H1 (cell line): ENCODE results near the gene PARD3. TPM values are rescaled to one million over a fixed set of nuclear protein-coding genes. Genes with fewer than 3 reads are reported as not detected.

Experiments
- CTCF ChIA-PET: fragments of 300-600 bp; sonication (Branson Sonifier 250); formaldehyde crosslinking; loops from one replicate; lab custom pipeline; 2021; ENCODE audit not compliant: partially characterized antibody; lab: Charles Lee
- POLR2A ChIA-PET: fragments of 300-600 bp; sonication (Branson Sonifier 250); formaldehyde crosslinking; loops from one replicate; lab custom pipeline; 2021; ENCODE audit warnings: inconsistent platforms; ENCODE audit not compliant: partially characterized antibody; lab: Charles Lee
- DNase-seq, 2 experiments: peaks; one replicate each; pipeline versions ENCODE4 v3.0.0 to v3.0.0-alpha.2; 2010 to 2022; ENCODE audit warnings: low spot score in 2 of 2, low read depth in 1 of 2, mixed read lengths in 1 of 2
- FAIRE-seq: peaks from 2 replicates; lab custom pipeline; 2011; peaks lifted over from hg19 to GRCh38; lab: Jason Lieb, UNC
- H2AFZ ChIP-seq: 2 replicates; pipeline ENCODE4 v1.8.1; 2012; ENCODE audit warnings: low read length, inconsistent platforms
- H2AK5ac ChIP-seq: 2 replicates; pipeline ENCODE4 v1.6.1; 2013; ENCODE audit warnings: low read depth, low read length
- H2BK120ac ChIP-seq: replicated peaks from 2 replicates; pipeline ENCODE3; 2013; ENCODE audit warnings: low read depth, low read length, inconsistent platforms
- H2BK12ac ChIP-seq: 2 replicates; pipeline ENCODE4 v1.6.1; 2013; ENCODE audit warnings: low read depth, low read length
- H2BK15ac ChIP-seq: 2 replicates; pipeline ENCODE4 v1.6.1; 2013; ENCODE audit warnings: low read length
- H2BK20ac ChIP-seq: 2 replicates; pipeline ENCODE4 v1.6.1; 2013; ENCODE audit warnings: low read length
- H2BK5ac ChIP-seq: 2 replicates; pipeline ENCODE4 v1.6.1; 2013; ENCODE audit warnings: low read depth, low read length
- H3K14ac ChIP-seq: 2 replicates; pipeline ENCODE4 v1.6.1; 2013; ENCODE audit warnings: inconsistent platforms; ENCODE audit not compliant: insufficient read length
- H3K18ac ChIP-seq: 2 replicates; pipeline ENCODE4 v1.6.1; 2013; ENCODE audit warnings: low read length; ENCODE audit errors: extremely low read depth
- H3K23ac ChIP-seq: 2 replicates; pipeline ENCODE4 v1.6.1; 2013; ENCODE audit warnings: inconsistent platforms; ENCODE audit not compliant: insufficient read length
- H3K23me2 ChIP-seq: 2 replicates; pipeline ENCODE4 v1.6.1; 2013; ENCODE audit warnings: low read depth, low read length
- H3K27ac ChIP-seq: 2 replicates; pipeline ENCODE4 v1.6.1; 2011; ENCODE audit warnings: low read depth, low read length, inconsistent platforms
- H3K27me3 ChIP-seq, 4 experiments: replicated peaks in 1 of 4; 1 replicate in 1 of 4; 2 replicates in 3 of 4; pipeline versions ENCODE4 v1.6.1 to v1.8.1; 2011 to 2013; ENCODE audit warnings: low read length in 3 of 4, mild to moderate bottlenecking in 3 of 4, inconsistent platforms in 2 of 4, mixed read lengths in 2 of 4, moderate library complexity in 1 of 4; ENCODE audit not compliant: control insufficient read depth in 3 of 4, insufficient read depth in 3 of 4; ENCODE audit errors: extremely low read depth in 1 of 4
- H3K36me3 ChIP-seq, 4 experiments: 2 replicates each; pipeline versions ENCODE4 v1.6.1 to v1.8.1; 2011 to 2013; ENCODE audit warnings: mild to moderate bottlenecking in 4 of 4, low read length in 3 of 4, moderate library complexity in 2 of 4, control low read depth in 1 of 4, inconsistent platforms in 1 of 4; ENCODE audit not compliant: insufficient read depth in 4 of 4, control insufficient read depth in 2 of 4
- H3K4ac ChIP-seq: replicated peaks from 2 replicates; pipeline ENCODE3; 2013; ENCODE audit warnings: low read length, low read depth, mixed read lengths, inconsistent platforms; ENCODE audit not compliant: insufficient read length
- H3K4me1 ChIP-seq, 4 experiments: replicated peaks in 1 of 4; 1 replicate in 1 of 4; 2 replicates in 3 of 4; pipeline versions ENCODE4 v1.6.1 to v1.8.1; 2011 to 2013; ENCODE audit warnings: low read length in 3 of 4, inconsistent platforms in 2 of 4, mixed read lengths in 1 of 4; ENCODE audit not compliant: insufficient read depth in 4 of 4, control insufficient read depth in 3 of 4
- H3K4me2 ChIP-seq, 2 experiments: 2 replicates each; pipeline versions ENCODE4 v1.6.1 to v1.8.1; 2011 to 2013; ENCODE audit warnings: low read depth in 2 of 2, low read length in 2 of 2, control low read depth in 1 of 2, inconsistent platforms in 1 of 2, mild to moderate bottlenecking in 1 of 2; ENCODE audit not compliant: insufficient read depth in 1 of 2
- H3K4me3 ChIP-seq, 4 experiments: fragments of 200-600, 300-600 bp in 1 of 4; sonication (generic), shearing (Covaris generic), sonication (Bioruptor Twin) in 1 of 4; 2 replicates each; pipeline versions ENCODE4 v1.5.1 to v1.8.1; 2011 to 2016; ENCODE audit warnings: low read length in 4 of 4, low read depth in 3 of 4, control low read depth in 2 of 4, inconsistent platforms in 2 of 4, mild to moderate bottlenecking in 2 of 4, mixed read lengths in 1 of 4, moderate library complexity in 1 of 4; ENCODE audit not compliant: insufficient read depth in 2 of 4; ENCODE audit errors: extremely low read depth in 1 of 4
- H3K56ac ChIP-seq: replicated peaks from 2 replicates; pipeline ENCODE3; 2013; ENCODE audit warnings: low read depth, mild to moderate bottlenecking, mixed read lengths, low read length, inconsistent platforms; ENCODE audit not compliant: insufficient read length
- H3K79me1 ChIP-seq: 2 replicates; pipeline ENCODE4 v1.6.1; 2013; ENCODE audit warnings: low read depth, low read length, control low read depth
- H3K79me2 ChIP-seq, 2 experiments: 2 replicates each; pipeline versions ENCODE4 v1.6.1 to v1.8.1; 2012 to 2013; ENCODE audit warnings: low read length in 2 of 2, mild to moderate bottlenecking in 2 of 2, inconsistent platforms in 1 of 2; ENCODE audit not compliant: insufficient read depth in 2 of 2, control insufficient read depth in 1 of 2
- H3K9ac ChIP-seq, 4 experiments: replicated peaks in 1 of 4; 1 replicate in 1 of 4; 2 replicates in 3 of 4; pipeline versions ENCODE4 v1.6.1 to v1.8.1; 2011 to 2013; ENCODE audit warnings: low read depth in 3 of 4, low read length in 3 of 4, control low read depth in 2 of 4, mild to moderate bottlenecking in 2 of 4, moderate library complexity in 2 of 4, inconsistent platforms in 1 of 4; ENCODE audit errors: extremely low read depth in 1 of 4
- H3K9me3 ChIP-seq, 2 experiments: 2 replicates each; pipeline versions ENCODE4 v1.6.1 to v1.8.1; 2012 to 2013; ENCODE audit warnings: mild to moderate bottlenecking in 2 of 2, moderate library complexity in 2 of 2, control low read depth in 1 of 2, inconsistent platforms in 1 of 2, low read depth in 1 of 2, low read length in 1 of 2, mixed read lengths in 1 of 2; ENCODE audit not compliant: insufficient read depth in 2 of 2
- H4K20me1 ChIP-seq, 2 experiments: replicated peaks in 1 of 2; 2 replicates each; pipeline versions ENCODE3 to v1.8.1; 2011 to 2013; ENCODE audit warnings: inconsistent platforms in 2 of 2, low read length in 2 of 2, mild to moderate bottlenecking in 1 of 2; ENCODE audit not compliant: insufficient read depth in 2 of 2, control insufficient read depth in 1 of 2
- H4K5ac ChIP-seq: 2 replicates; pipeline ENCODE4 v1.6.1; 2013; ENCODE audit warnings: low read length, low read depth, mixed read lengths, inconsistent platforms; ENCODE audit not compliant: insufficient read length
- H4K8ac ChIP-seq: 2 replicates; pipeline ENCODE4 v1.8.0; 2013; ENCODE audit warnings: mild to moderate bottlenecking, moderate library complexity, low read length, inconsistent platforms; ENCODE audit not compliant: insufficient read depth; ENCODE audit errors: extremely low read depth
- H4K91ac ChIP-seq: replicated peaks from 2 replicates; pipeline ENCODE3; 2013; ENCODE audit warnings: low read length, mixed read lengths, inconsistent platforms; ENCODE audit not compliant: insufficient read length
- GTF2F1 ChIP-seq: IDR thresholded peaks from 2 replicates; pipeline ENCODE4 v1.6.1; 2012; ENCODE audit warnings: low read depth, low read length, improper control_type of control experiment, borderline replicate concordance
- KDM1A ChIP-seq: fragments of 200-600, 300-600 bp; sonication (generic); IDR thresholded peaks from 2 replicates; pipeline ENCODE4 v1.7.1; 2016; ENCODE audit warnings: mild to moderate bottlenecking, low read length, borderline replicate concordance
- KDM5A ChIP-seq: fragments of 200-600 bp; IDR thresholded peaks from 2 replicates; pipeline ENCODE4 v1.7.1; 2012; ENCODE audit warnings: mild to moderate bottlenecking, low read length, inconsistent platforms, mixed read lengths
- RBBP5 ChIP-seq: IDR thresholded peaks from 2 replicates; pipeline ENCODE4 v1.7.1; 2012; ENCODE audit warnings: low read depth, mild to moderate bottlenecking, inconsistent platforms, low read length, moderate library complexity, borderline replicate concordance
- RFX5 ChIP-seq: IDR thresholded peaks from 2 replicates; pipeline ENCODE4 v1.6.1; 2011; ENCODE audit warnings: low read depth, low read length, improper control_type of control experiment, borderline replicate concordance
- SAP30 ChIP-seq: fragments of 300-600 bp; sonication (generic); IDR thresholded peaks from 2 replicates; pipeline ENCODE4 v1.7.1; 2012; ENCODE audit warnings: low read length, moderate library complexity, mild to moderate bottlenecking, inconsistent platforms; ENCODE audit not compliant: insufficient read depth, insufficient replicate concordance
- SIN3A ChIP-seq, 2 experiments: IDR thresholded peaks in 1 of 2; conservative IDR thresholded peaks in 1 of 2; 2 replicates each; pipeline ENCODE4 v1.6.1; 2011 to 2012; ENCODE audit warnings: low read length in 2 of 2, improper control_type of control experiment in 1 of 2, low read depth in 1 of 2, mild to moderate bottlenecking in 1 of 2
- SP4 ChIP-seq: IDR thresholded peaks from 2 replicates; pipeline ENCODE4 v1.6.1; 2012; ENCODE audit warnings: low read length, inconsistent platforms
- WGBS, 2 experiments: shearing (Covaris generic) in 1 of 2; methylation state at CpG; one replicate each; pipeline versions ENCODE4 v1.1.6 to v1.1.7; 2013 to 2015; ENCODE audit warnings: low lambda C conversion rate in 2 of 2, mixed read lengths in 2 of 2, inconsistent platforms in 1 of 2, low coverage in 1 of 2, missing lambda C conversion rate in 1 of 2; ENCODE audit not compliant: insufficient replicate concordance in 2 of 2, insufficient coverage in 1 of 2, insufficient read length in 1 of 2; ENCODE audit errors: extremely low coverage in 1 of 2, missing lambda C conversion rate in 1 of 2; 5-methylcytosine and 5-hydroxymethylcytosine counted together
- polyA plus RNA-seq, 7 experiments: library from polyadenylated mRNA; depleted of rRNA in 3 of 7; stranded (reverse) in 5 of 7; unstranded in 2 of 7; fragments of >200 nt in 5 of 7; fragments of 200-250 nt in 2 of 7; gene quantifications; 1 replicate in 5 of 7; 2 replicates in 1 of 7; 4 replicates in 1 of 7; pipeline versions ENCODE4 v1.2.1 to v1.2.3, GENCODE V29; 2011 to 2013; ENCODE audit warnings: missing spikeins in 2 of 7, mixed read lengths in 2 of 7
- total RNA-seq: library from RNA; stranded (reverse); fragmentation: NEBNext Ultra II Directional; extraction: Animal tissue kit (Norgen Biotek cat#: 25700); gene quantifications from 2 replicates; pipeline ENCODE4 v1.2.1, GENCODE V29; 2021
- TF ChIP-seq, protein P1 (sequence below), 3 experiments: IDR thresholded peaks; 1 replicate in 2 of 3; 2 replicates in 1 of 3; pipeline versions ENCODE4 v1.5.1 to v1.6.1; 2011; ENCODE audit warnings: low read length in 3 of 3, mild to moderate bottlenecking in 3 of 3, inconsistent platforms in 2 of 3, low read depth in 1 of 3, moderate library complexity in 1 of 3; ENCODE audit not compliant: insufficient read depth in 1 of 3; ENCODE audit errors: control extremely low read depth in 1 of 3

PARD3 gene
- total and polyA plus RNA-seq, 2 of the 8 experiments (the other 6 are each of a cell fraction or from before 2014, with no cell fraction given): 19.7 to 49.1 TPM

DNA sequence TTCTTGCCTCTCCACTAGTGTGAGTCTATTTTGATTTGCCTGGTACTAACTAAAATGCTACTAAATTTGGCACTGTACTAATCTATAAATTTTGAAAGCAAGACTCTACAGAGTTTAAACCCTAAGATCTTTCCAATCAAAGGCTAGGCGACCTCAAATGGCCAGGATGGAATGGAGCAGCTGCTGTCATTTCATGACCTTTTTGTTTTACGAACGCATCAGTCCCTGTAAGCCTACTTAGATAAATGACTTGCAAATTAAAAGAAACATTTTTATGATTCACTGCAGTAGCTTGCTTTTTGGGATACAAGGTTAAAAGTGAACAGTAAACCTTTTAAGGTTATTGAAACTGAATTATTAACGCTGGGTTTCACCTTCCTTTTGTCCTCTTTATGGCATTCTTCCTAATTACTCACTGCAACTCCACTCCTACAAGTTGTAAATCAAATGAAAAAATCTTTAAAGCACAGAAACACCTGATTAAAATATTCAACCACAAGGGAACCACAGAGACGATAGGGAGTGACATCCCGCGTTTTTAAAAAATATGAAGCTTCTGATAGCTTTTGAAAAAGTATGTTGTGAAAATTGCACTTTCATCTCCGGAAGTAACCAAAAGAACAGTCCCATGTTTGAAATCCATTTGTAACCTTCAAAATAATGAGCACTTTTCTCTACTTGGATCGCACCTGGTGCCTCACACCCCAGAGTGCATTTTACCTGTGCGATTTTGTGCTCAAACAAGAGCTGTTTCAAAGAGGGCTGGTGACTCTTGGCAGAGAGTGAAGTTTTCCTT, 595.1 kb downstream of the PARD3 start:
- H3K23me2 ChIP-seq: no peaks in the 10 kb centered on the region
- no peak for FAIRE-seq
- H4K5ac ChIP-seq: no peak overlapping the region
- H4K91ac ChIP-seq: no peak overlapping the region
- H2BK15ac ChIP-seq: no peak overlapping the region
- ChIA-PET POLR2A (interaction anchor here (0.6 kb wide), 1 partner anchor 524 kb away, joined by 3 read pairs; no protein-coding TSS in a partner anchor), CTCF (interaction anchor here (0.6 to 2.5 kb wide), 4 partner anchors 11 to 418 kb away, joined by 3 to 7 read pairs (median 3); no protein-coding TSS in a partner anchor)
- H2AFZ ChIP-seq: no peak overlapping the region
- H2BK5ac ChIP-seq: no peak overlapping the region
- no peak overlapping the region for H3K4ac ChIP-seq
- no peaks in the 10 kb centered on the region for H3K36me3 ChIP-seq
- no peak overlapping the region for H3K9ac ChIP-seq
- H3K79me1 ChIP-seq: no peaks in the 10 kb centered on the region
- H3K14ac ChIP-seq: no peak overlapping the region
- H3K9me3 ChIP-seq: no peaks in the 10 kb centered on the region
- H4K8ac ChIP-seq: no peak overlapping the region
- no peaks in the 10 kb centered on the region for H3K4me1 ChIP-seq
- no peak overlapping the region for H2BK20ac ChIP-seq
- H3K18ac ChIP-seq: no peak overlapping the region
- no peaks in the 10 kb centered on the region for H3K79me2 ChIP-seq
- no peak overlapping the region for H2AK5ac ChIP-seq
- no peak overlapping the region for H3K4me2 ChIP-seq
- no peak overlapping the region for H3K4me3 ChIP-seq
- H3K27me3 ChIP-seq: no peaks in the 10 kb centered on the region; a peak in 1 of 7 replicates
- no peak for DNase-seq
- H2BK12ac ChIP-seq: no peak overlapping the region
- H3K27ac ChIP-seq: no peak overlapping the region
- no peaks in the 10 kb centered on the region for H4K20me1 ChIP-seq
- no peak overlapping the region for H3K23ac ChIP-seq
- no peak overlapping the region for H3K56ac ChIP-seq
- no peak overlapping the region for H2BK120ac ChIP-seq
- 93% methylated on average over 10 of the region's 10 CpGs; no CpG with 5 or more reads in 1 of the 2 experiments for WGBS, 2 experiments
- TF ChIP-seq RBBP5: no peak
- no peak for TF ChIP-seq RFX5
- TF ChIP-seq KDM5A: no peak
- TF ChIP-seq SP4: no peak
- no peak for TF ChIP-seq SAP30
- TF ChIP-seq, protein P1, sequence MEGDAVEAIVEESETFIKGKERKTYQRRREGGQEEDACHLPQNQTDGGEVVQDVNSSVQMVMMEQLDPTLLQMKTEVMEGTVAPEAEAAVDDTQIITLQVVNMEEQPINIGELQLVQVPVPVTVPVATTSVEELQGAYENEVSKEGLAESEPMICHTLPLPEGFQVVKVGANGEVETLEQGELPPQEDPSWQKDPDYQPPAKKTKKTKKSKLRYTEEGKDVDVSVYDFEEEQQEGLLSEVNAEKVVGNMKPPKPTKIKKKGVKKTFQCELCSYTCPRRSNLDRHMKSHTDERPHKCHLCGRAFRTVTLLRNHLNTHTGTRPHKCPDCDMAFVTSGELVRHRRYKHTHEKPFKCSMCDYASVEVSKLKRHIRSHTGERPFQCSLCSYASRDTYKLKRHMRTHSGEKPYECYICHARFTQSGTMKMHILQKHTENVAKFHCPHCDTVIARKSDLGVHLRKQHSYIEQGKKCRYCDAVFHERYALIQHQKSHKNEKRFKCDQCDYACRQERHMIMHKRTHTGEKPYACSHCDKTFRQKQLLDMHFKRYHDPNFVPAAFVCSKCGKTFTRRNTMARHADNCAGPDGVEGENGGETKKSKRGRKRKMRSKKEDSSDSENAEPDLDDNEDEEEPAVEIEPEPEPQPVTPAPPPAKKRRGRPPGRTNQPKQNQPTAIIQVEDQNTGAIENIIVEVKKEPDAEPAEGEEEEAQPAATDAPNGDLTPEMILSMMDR (IDR thresholded peaks at IDR 0.05; ENCODE audit: control extremely low read depth in 1 of 3, insufficient read depth in 1 of 3, low read depth in 1 of 3, low read length in 3 of 3): no peak
- no peak for TF ChIP-seq GTF2F1
- TF ChIP-seq SIN3A (conservative IDR thresholded peaks at IDR 0.05 in 1 of 2, IDR thresholded peaks at IDR 0.05 in 1 of 2; ENCODE audit: low read depth in 1 of 2, low read length in 2 of 2): no peak
- no peak for TF ChIP-seq KDM1A
